ENCODE measurements around the gene BICDL1. TPM values are rescaled to one million over a fixed set of nuclear protein-coding genes. Genes with fewer than 3 reads are reported as not detected.

The BICDL1 gene
- polyA plus RNA-seq, 1 of the 3 experiments (the other 2 are of a cell fraction): 0.35 TPM

DNA sequence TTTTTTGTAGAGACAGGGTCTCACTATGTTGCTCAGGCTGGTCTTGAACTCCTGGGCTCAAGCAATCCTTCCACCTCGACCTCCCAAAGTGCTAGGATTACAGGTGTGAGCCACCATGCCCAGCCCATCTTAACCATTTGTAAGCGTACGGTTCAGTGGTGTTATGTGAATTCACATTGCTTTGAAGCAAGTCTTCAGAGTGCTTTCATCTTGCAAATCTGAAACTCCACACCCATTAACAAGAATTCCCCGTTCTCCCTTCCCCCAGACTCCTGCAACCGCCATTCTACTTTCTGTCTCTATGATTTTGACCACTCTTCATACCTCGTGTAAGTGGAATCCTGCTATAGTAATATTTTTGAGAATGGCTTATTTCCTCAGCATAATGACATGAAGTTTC is 24.9 kb upstream of the BICDL1 start (continued):
- TF ChIP-seq, protein P1, sequence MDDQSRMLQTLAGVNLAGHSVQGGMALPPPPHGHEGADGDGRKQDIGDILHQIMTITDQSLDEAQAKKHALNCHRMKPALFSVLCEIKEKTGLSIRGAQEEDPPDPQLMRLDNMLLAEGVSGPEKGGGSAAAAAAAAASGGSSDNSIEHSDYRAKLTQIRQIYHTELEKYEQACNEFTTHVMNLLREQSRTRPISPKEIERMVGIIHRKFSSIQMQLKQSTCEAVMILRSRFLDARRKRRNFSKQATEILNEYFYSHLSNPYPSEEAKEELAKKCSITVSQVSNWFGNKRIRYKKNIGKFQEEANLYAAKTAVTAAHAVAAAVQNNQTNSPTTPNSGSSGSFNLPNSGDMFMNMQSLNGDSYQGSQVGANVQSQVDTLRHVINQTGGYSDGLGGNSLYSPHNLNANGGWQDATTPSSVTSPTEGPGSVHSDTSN (IDR thresholded peaks at IDR 0.05): no peak
- no peak for TF ChIP-seq EP300 (IDR thresholded peaks at IDR 0.05; ENCODE audit: borderline replicate concordance in 1 of 2, low read depth in 1 of 2, low read length in 1 of 2)
- TF ChIP-seq, protein P2, sequence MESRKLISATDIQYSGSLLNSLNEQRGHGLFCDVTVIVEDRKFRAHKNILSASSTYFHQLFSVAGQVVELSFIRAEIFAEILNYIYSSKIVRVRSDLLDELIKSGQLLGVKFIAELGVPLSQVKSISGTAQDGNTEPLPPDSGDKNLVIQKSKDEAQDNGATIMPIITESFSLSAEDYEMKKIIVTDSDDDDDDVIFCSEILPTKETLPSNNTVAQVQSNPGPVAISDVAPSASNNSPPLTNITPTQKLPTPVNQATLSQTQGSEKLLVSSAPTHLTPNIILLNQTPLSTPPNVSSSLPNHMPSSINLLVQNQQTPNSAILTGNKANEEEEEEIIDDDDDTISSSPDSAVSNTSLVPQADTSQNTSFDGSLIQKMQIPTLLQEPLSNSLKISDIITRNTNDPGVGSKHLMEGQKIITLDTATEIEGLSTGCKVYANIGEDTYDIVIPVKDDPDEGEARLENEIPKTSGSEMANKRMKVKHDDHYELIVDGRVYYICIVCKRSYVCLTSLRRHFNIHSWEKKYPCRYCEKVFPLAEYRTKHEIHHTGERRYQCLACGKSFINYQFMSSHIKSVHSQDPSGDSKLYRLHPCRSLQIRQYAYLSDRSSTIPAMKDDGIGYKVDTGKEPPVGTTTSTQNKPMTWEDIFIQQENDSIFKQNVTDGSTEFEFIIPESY (IDR thresholded peaks at IDR 0.05; ENCODE audit: borderline replicate concordance, low read depth): no peak

DNA sequence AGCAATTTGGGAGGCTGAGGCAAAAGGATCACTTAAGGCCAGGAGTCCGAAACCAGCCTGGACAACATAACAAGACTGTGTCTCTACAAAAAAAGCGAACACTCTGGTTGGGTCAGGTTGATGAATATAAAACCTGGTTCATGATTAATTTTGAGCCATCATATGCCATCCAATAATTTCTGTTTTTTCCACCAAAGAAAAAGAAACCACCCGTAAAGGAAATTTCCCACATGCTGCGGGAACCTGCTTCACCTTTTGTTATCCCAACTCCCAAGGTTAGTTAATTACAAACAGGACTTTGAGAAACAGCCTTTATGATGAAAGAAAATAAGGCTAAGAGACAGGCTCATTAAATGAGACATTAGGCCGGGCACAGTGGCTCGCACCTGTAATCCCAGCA is 24.1 kb upstream of the BICDL1 start:
- Histone ChIP-seq H3K9me3 (no peaks in the 10 kb centered on the region), H3K4me2 (no peak overlapping the region), H3K4me3 (ENCODE audit: low read depth in 2 of 2, low read length in 1 of 2) (no peak overlapping the region), H3K27me3 (ENCODE audit: insufficient read depth) (peaks cover 3% of the 10 kb centered on the region; the same call in 1 of the 2 replicates), H3K4me1 (ENCODE audit: control insufficient read depth in 1 of 2, insufficient read depth in 2 of 2, low read depth in 1 of 2, low read length in 1 of 2) (no peaks in the 10 kb centered on the region), H3K9me2 (no peaks in the 10 kb centered on the region), H3K27ac (ENCODE audit: low read depth in 2 of 2, low read length in 1 of 2) (no peak overlapping the region), H2AFZ (ENCODE audit: low read depth) (no peak overlapping the region), H3F3A (replicated peaks; ENCODE audit: insufficient read depth) (no peaks in the 10 kb centered on the region), H3K36me3 (replicated peaks in 1 of 2; ENCODE audit: control insufficient read depth in 1 of 2, insufficient read depth in 2 of 2, low read length in 1 of 2) (no peaks in the 10 kb centered on the region), H3K9ac (no peak overlapping the region), H3K79me2 (ENCODE audit: insufficient read depth) (no peaks in the 10 kb centered on the region), H4K20me1 (ENCODE audit: insufficient read depth) (no peaks in the 10 kb centered on the region)
- WGBS (ENCODE audit: low lambda C conversion rate): 68% methylated on average over 6 of the region's 6 CpGs
- no peak for DNase-seq
- POLR2A ChIA-PET: no interaction called here
- CTCF ChIA-PET: no interaction called here
- TF ChIP-seq TEAD4 (IDR thresholded peaks at IDR 0.05; ENCODE audit: borderline replicate concordance, insufficient read depth) (no peak), SIN3A (IDR thresholded peaks at IDR 0.05; ENCODE audit: borderline replicate concordance, low read depth, low read length) (no peak), POLR2AphosphoS5 (IDR thresholded peaks at IDR 0.05; ENCODE audit: low read depth, low read length) (no peak), RAD21 (IDR thresholded peaks at IDR 0.05; ENCODE audit: low read length) (no peak), MEF2A (IDR thresholded peaks at IDR 0.05; ENCODE audit: borderline replicate concordance, low read depth) (no peak), EP300 (IDR thresholded peaks at IDR 0.05; ENCODE audit: borderline replicate concordance in 1 of 2, low read depth in 1 of 2, low read length in 1 of 2) (no peak), ELF1 (IDR thresholded peaks at IDR 0.05) (no peak)
- TF ChIP-seq, protein P3, sequence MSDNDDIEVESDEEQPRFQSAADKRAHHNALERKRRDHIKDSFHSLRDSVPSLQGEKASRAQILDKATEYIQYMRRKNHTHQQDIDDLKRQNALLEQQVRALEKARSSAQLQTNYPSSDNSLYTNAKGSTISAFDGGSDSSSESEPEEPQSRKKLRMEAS (IDR thresholded peaks at IDR 0.05; ENCODE audit: low read depth): no peak
- TF ChIP-seq, protein P4, sequence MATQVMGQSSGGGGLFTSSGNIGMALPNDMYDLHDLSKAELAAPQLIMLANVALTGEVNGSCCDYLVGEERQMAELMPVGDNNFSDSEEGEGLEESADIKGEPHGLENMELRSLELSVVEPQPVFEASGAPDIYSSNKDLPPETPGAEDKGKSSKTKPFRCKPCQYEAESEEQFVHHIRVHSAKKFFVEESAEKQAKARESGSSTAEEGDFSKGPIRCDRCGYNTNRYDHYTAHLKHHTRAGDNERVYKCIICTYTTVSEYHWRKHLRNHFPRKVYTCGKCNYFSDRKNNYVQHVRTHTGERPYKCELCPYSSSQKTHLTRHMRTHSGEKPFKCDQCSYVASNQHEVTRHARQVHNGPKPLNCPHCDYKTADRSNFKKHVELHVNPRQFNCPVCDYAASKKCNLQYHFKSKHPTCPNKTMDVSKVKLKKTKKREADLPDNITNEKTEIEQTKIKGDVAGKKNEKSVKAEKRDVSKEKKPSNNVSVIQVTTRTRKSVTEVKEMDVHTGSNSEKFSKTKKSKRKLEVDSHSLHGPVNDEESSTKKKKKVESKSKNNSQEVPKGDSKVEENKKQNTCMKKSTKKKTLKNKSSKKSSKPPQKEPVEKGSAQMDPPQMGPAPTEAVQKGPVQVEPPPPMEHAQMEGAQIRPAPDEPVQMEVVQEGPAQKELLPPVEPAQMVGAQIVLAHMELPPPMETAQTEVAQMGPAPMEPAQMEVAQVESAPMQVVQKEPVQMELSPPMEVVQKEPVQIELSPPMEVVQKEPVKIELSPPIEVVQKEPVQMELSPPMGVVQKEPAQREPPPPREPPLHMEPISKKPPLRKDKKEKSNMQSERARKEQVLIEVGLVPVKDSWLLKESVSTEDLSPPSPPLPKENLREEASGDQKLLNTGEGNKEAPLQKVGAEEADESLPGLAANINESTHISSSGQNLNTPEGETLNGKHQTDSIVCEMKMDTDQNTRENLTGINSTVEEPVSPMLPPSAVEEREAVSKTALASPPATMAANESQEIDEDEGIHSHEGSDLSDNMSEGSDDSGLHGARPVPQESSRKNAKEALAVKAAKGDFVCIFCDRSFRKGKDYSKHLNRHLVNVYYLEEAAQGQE (IDR thresholded peaks at IDR 0.05; ENCODE audit: low read depth, low read length): no peak
